IMR-90 (cell line): ENCODE results near the gene CEP97. TPM values are rescaled to one million over a fixed set of nuclear protein-coding genes. Genes with fewer than 3 reads are reported as not detected.

Source experiments
- ATAC-seq: fragments of 200-7000 bp; cut with Tn5 transposase; 2 replicates; pipeline ENCODE4 v1.9.1; 2020; ENCODE audit warnings: low read depth, mild to moderate bottlenecking, moderate library complexity
- BruUV-seq: library from RNA; stranded (reverse); fragments of 400-500 nt; replicated peaks from 2 replicates; lab custom pipeline; 2021; lab: Mats Ljungman, UMichigan
- CTCF ChIA-PET: fragments of 300-600 bp; formaldehyde crosslinking; extraction: SDS; loops from one replicate; lab custom pipeline; 2021; ENCODE audit warnings: antibody characterized with exemption; lab: Yijun Ruan, JAX
- POLR2A ChIA-PET: fragments of 300-600 bp; sonication (Branson Sonifier 250); formaldehyde crosslinking; loops from one replicate; lab custom pipeline; 2022; ENCODE audit warnings: antibody characterized with exemption; ENCODE audit not compliant: unreplicated experiment; lab: Charles Lee
- DNase-seq: peaks from one replicate; pipeline ENCODE4 v3.0.0; 2013
- H2AFZ ChIP-seq: replicated peaks from 2 replicates; pipeline ENCODE3; 2013; ENCODE audit warnings: low read length, mild to moderate bottlenecking; ENCODE audit not compliant: poor library complexity
- H2AK5ac ChIP-seq: 2 replicates; pipeline ENCODE4 v1.6.1; 2013; ENCODE audit warnings: low read depth, low read length, inconsistent platforms
- H2AK9ac ChIP-seq: replicated peaks from 2 replicates; pipeline ENCODE3; 2013; ENCODE audit warnings: mild to moderate bottlenecking, low read depth, low read length, moderate library complexity; ENCODE audit not compliant: poor library complexity
- H2BK120ac ChIP-seq: 2 replicates; pipeline ENCODE4 v1.6.1; 2013; ENCODE audit warnings: low read depth, low read length, inconsistent platforms
- H2BK15ac ChIP-seq: 3 replicates; pipeline ENCODE4 v1.6.1; 2013; ENCODE audit warnings: low read depth, low read length, inconsistent platforms
- H2BK20ac ChIP-seq: 2 replicates; pipeline ENCODE4 v1.6.1; 2013; ENCODE audit warnings: low read depth, mild to moderate bottlenecking, inconsistent platforms, low read length, moderate library complexity
- H2BK5ac ChIP-seq: 2 replicates; pipeline ENCODE4 v1.6.1; 2013; ENCODE audit warnings: mild to moderate bottlenecking, low read depth, low read length, inconsistent platforms; ENCODE audit not compliant: poor library complexity, severe bottlenecking
- H3K14ac ChIP-seq: replicated peaks from 2 replicates; pipeline ENCODE4 v1.6.1; 2013; ENCODE audit warnings: low read depth, low read length, inconsistent platforms
- H3K18ac ChIP-seq: 2 replicates; pipeline ENCODE4 v1.6.1; 2013; ENCODE audit warnings: low read depth, low read length, control low read depth
- H3K23ac ChIP-seq: 2 replicates; pipeline ENCODE4 v1.6.1; 2013; ENCODE audit warnings: low read depth, low read length, inconsistent platforms
- H3K27ac ChIP-seq: 2 replicates; pipeline ENCODE4 v1.5.1; 2013; ENCODE audit warnings: mild to moderate bottlenecking, control low read depth, low read length; ENCODE audit not compliant: insufficient read depth
- H3K27me3 ChIP-seq: 2 replicates; pipeline ENCODE4 v1.6.1; 2013; ENCODE audit warnings: low read length; ENCODE audit not compliant: control insufficient read depth, insufficient read depth
- H3K36me3 ChIP-seq: 2 replicates; pipeline ENCODE4 v1.6.1; 2013; ENCODE audit warnings: low read length, mixed read lengths; ENCODE audit not compliant: control insufficient read depth, insufficient read depth
- H3K4ac ChIP-seq: 2 replicates; pipeline ENCODE4 v1.6.1; 2013; ENCODE audit warnings: low read depth, low read length, inconsistent platforms
- H3K4me1 ChIP-seq: 2 replicates; pipeline ENCODE4 v1.6.1; 2013; ENCODE audit warnings: low read length, mixed read lengths; ENCODE audit not compliant: control insufficient read depth, insufficient read depth
- H3K4me2 ChIP-seq: 2 replicates; pipeline ENCODE4 v1.6.1; 2013; ENCODE audit warnings: low read depth, mild to moderate bottlenecking, control low read depth, low read length, moderate library complexity
- H3K4me3 ChIP-seq: 2 replicates; pipeline ENCODE4 v1.5.1; 2013; ENCODE audit warnings: low read depth, mild to moderate bottlenecking, control low read depth, low read length, moderate library complexity; ENCODE audit not compliant: insufficient read depth
- H3K56ac ChIP-seq: 2 replicates; pipeline ENCODE4 v1.6.1; 2013; ENCODE audit warnings: low read length, inconsistent platforms; ENCODE audit not compliant: insufficient read depth; ENCODE audit errors: extremely low read depth
- H3K79me1 ChIP-seq, 2 experiments: 2 replicates each; pipeline ENCODE4 v1.6.1; 2013; ENCODE audit warnings: low read length in 2 of 2, inconsistent platforms in 1 of 2, low read depth in 1 of 2
- H3K9ac ChIP-seq: 2 replicates; pipeline ENCODE4 v1.6.1; 2013; ENCODE audit warnings: low read depth, low read length, control low read depth
- H3K9me1 ChIP-seq: 2 replicates; pipeline ENCODE4 v1.6.1; 2013; ENCODE audit warnings: low read length, inconsistent platforms; ENCODE audit not compliant: insufficient read depth
- H3K9me3 ChIP-seq: 2 replicates; pipeline ENCODE4 v1.6.1; 2013; ENCODE audit warnings: low read length; ENCODE audit not compliant: control insufficient read depth, insufficient read depth
- H4K20me1 ChIP-seq: 2 replicates; pipeline ENCODE4 v1.6.1; 2013; ENCODE audit warnings: low read length, inconsistent platforms; ENCODE audit not compliant: insufficient read depth
- H4K5ac ChIP-seq: 2 replicates; pipeline ENCODE4 v1.6.1; 2013; ENCODE audit warnings: mild to moderate bottlenecking, low read depth, low read length, control low read depth
- H4K8ac ChIP-seq, 2 experiments: 2 replicates each; pipeline ENCODE4 v1.6.1; 2013; ENCODE audit warnings: low read depth in 2 of 2, low read length in 2 of 2, control low read depth in 1 of 2, inconsistent platforms in 1 of 2
- H4K91ac ChIP-seq: 2 replicates; pipeline ENCODE4 v1.6.1; 2013; ENCODE audit warnings: low read depth, low read length, inconsistent platforms; ENCODE audit not compliant: insufficient read depth
- BHLHE40 ChIP-seq: fragments of 150-350 bp; IDR thresholded peaks from 2 replicates; pipeline ENCODE4 v1.6.1; 2016; ENCODE audit warnings: mild to moderate bottlenecking, low read depth, low read length
- CEBPB ChIP-seq: IDR thresholded peaks from 2 replicates; pipeline ENCODE4 v1.6.1; 2012; ENCODE audit warnings: low read depth, low read length, improper control_type of control experiment
- CTCF ChIP-seq: conservative IDR thresholded peaks from 2 replicates; pipeline ENCODE4 v1.5.1; 2012; ENCODE audit warnings: mild to moderate bottlenecking, low read depth, low read length, improper control_type of control experiment
- MAFK ChIP-seq: IDR thresholded peaks from 2 replicates; pipeline ENCODE4 v1.6.1; 2012; ENCODE audit warnings: low read depth, low read length, improper control_type of control experiment
- MAZ ChIP-seq: IDR thresholded peaks from 2 replicates; pipeline ENCODE4 v1.6.1; 2012; ENCODE audit warnings: low read depth, mild to moderate bottlenecking, low read length, improper control_type of control experiment, moderate library complexity, borderline replicate concordance
- RCOR1 ChIP-seq: IDR thresholded peaks from 2 replicates; pipeline ENCODE4 v1.6.1; 2012; ENCODE audit warnings: mild to moderate bottlenecking, low read length, improper control_type of control experiment; ENCODE audit not compliant: insufficient replicate concordance
- USF2 ChIP-seq: fragments of 150-350 bp; IDR thresholded peaks from 2 replicates; pipeline ENCODE4 v1.6.1; 2017; ENCODE audit warnings: mild to moderate bottlenecking, antibody characterized with exemption, low read length, low read depth
- WGBS, 2 experiments: methylation state at CpG; one replicate each; pipeline versions ENCODE4 v1.1.5 to v1.1.7; 2013; ENCODE audit warnings: missing lambda C conversion rate in 2 of 2; ENCODE audit not compliant: insufficient read length in 1 of 2; ENCODE audit errors: extremely low coverage in 2 of 2; 5-methylcytosine and 5-hydroxymethylcytosine counted together
- dilution Hi-C: fragments of 300-500 bp; cut with HindIII; formaldehyde crosslinking; loops from one replicate; pipeline ENCODE4 v1.14.3; 2018; ENCODE audit warnings: low sequenced_read_pairs; ENCODE audit not compliant: unreplicated experiment
- in situ Hi-C: fragments of 300-500 bp; cut with MboI; formaldehyde crosslinking; loops from 3 replicates; pipeline ENCODE4 v1.14.3; 2019; ENCODE audit warnings: low sequenced_read_pairs, inconsistent platforms, mixed read lengths
- intact Hi-C: fragments of 100-400 bp; cut with micrococcal nuclease; formaldehyde crosslinking; loops from 2 replicates; pipeline ENCODE4 v1.10.0; 2022
- polyA plus RNA-seq, 3 experiments: library from polyadenylated mRNA; depleted of rRNA; stranded (reverse); fragments of >200 nt; gene quantifications; 2 replicates each; pipeline ENCODE4 v1.2.3, GENCODE V29; 2012; ENCODE audit warnings: low replicate concordance in 1 of 3
- total RNA-seq: library from RNA; depleted of rRNA; stranded (reverse); fragments of >200 nt; gene quantifications from 2 replicates; pipeline ENCODE4 v1.2.3, GENCODE V29; 2012

CEP97 gene
- total and polyA plus RNA-seq, 2 of the 4 experiments (the other 2 are of a cell fraction): 2.0 to 21.9 TPM

GRCh38 chr3:101779047-101779821 lies 54.8 kb downstream of the CEP97 start, which contains the start of gene NXPE3:
NXPE3 (plus strand) TSS chr3:101779211; CDS start chr3:101785597, 6,386 bp downstream.
- POLR2A ChIA-PET: interaction anchor here (0.6 kb wide), 1 partner anchor 23 kb away, joined by 4 read pairs; no protein-coding TSS in a partner anchor
- Histone ChIP-seq H3K23ac (peak within 1 kb of the TSS; percentile 83), H3K9me3 (no peaks in the 10 kb centered on the region), H2BK20ac (peak within 1 kb of the TSS; percentile 67), H2AK5ac (peak within 1 kb of the TSS; percentile 76; the same call in 1 of the 2 replicates), H2BK5ac (peak within 1 kb of the TSS; percentile 74), H3K36me3 (peaks cover 11% of the 10 kb centered on the region), H2AFZ (peak within 1 kb of the TSS; percentile 97), H4K5ac (peak within 1 kb of the TSS; percentile 98), H4K91ac (peak within 1 kb of the TSS; percentile 94), H3K4me3 (peak within 1 kb of the TSS; percentile 91), H3K4ac (peak within 1 kb of the TSS; percentile 94), H3K4me2 (peak within 1 kb of the TSS; percentile 98), H4K8ac (peak within 1 kb of the TSS; percentile 82 to 99), H2BK15ac (peak within 1 kb of the TSS; percentile 38; the same call in 1 of the 3 replicates), H2AK9ac (peak within 1 kb of the TSS; percentile 88), H3K27ac (peak within 1 kb of the TSS; percentile 77), H2BK120ac (peak within 1 kb of the TSS; percentile 79), H3K14ac (peak within 1 kb of the TSS; percentile 92), H3K9ac (peak within 1 kb of the TSS; percentile 86), H3K27me3 (no peaks in the 10 kb centered on the region), H3K9me1 (peaks cover 3% of the 10 kb centered on the region; the same call in 1 of the 2 replicates), H4K20me1 (no peaks in the 10 kb centered on the region), H3K79me1 (peaks cover 17 to 37% of the 10 kb centered on the region in 2 experiments; a peak in 3 of 4 replicates), H3K4me1 (peaks cover 5% of the 10 kb centered on the region; the same call in 1 of the 2 replicates), H3K56ac (peak within 1 kb of the TSS; percentile 61; the same call in 1 of the 2 replicates), H3K18ac (peak within 1 kb of the TSS; percentile 78)
- intact Hi-C loops: no loop called here
- ATAC-seq (peak; percentile 91), DNase-seq (peak; percentile 65)
- TF ChIP-seq RCOR1 (peak; percentile 14), USF2 (peak; percentile 55; the same call in 1 of the 2 replicates), CEBPB (no peak), CTCF (no peak), MAFK (no peak), BHLHE40 (peak; percentile 62; the same call in 1 of the 2 replicates), MAZ (peak; percentile 50; the same call in 1 of the 2 replicates)
- dilution Hi-C loops: no loop called here
- 0% methylated on average over 35 of the region's 78 CpGs; no CpG with 5 or more reads in 1 of the 2 experiments for WGBS, 2 experiments
- in situ Hi-C loops: no loop called here
- CTCF ChIA-PET: no interaction called here
- BruUV-seq: no TSS peak
